ENCODE data around the gene CHST5.

DNA sequence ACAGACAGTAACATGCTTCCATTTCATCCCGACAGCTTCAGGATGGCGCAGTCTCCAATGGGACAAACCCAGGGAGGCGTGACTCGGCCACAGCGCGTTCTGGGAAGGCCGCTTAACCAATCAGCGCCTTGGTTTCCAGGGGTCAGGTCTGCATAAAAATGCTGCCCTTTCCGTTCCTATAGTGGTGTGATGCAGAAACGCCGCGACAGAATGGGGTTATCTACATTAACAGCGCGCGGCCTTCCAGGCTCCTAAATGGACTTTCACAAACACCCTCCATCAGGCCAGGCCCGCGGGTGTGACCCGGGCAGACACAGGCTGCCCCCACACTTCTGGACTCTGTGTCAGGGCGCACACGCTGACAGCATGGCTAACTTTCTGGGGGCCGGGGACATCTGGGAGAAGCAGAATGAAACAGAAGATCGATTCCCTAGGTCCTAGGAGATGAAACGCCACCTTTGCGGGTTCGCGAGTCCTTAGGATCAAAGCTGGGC lies 19.4 kb upstream of the CHST5 start:
- TF ChIP-seq, protein P1, sequence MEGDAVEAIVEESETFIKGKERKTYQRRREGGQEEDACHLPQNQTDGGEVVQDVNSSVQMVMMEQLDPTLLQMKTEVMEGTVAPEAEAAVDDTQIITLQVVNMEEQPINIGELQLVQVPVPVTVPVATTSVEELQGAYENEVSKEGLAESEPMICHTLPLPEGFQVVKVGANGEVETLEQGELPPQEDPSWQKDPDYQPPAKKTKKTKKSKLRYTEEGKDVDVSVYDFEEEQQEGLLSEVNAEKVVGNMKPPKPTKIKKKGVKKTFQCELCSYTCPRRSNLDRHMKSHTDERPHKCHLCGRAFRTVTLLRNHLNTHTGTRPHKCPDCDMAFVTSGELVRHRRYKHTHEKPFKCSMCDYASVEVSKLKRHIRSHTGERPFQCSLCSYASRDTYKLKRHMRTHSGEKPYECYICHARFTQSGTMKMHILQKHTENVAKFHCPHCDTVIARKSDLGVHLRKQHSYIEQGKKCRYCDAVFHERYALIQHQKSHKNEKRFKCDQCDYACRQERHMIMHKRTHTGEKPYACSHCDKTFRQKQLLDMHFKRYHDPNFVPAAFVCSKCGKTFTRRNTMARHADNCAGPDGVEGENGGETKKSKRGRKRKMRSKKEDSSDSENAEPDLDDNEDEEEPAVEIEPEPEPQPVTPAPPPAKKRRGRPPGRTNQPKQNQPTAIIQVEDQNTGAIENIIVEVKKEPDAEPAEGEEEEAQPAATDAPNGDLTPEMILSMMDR (optimal IDR thresholded peaks at IDR 0.05 in 1 of 3, IDR thresholded peaks at IDR 0.05 in 1 of 3, conservative IDR thresholded peaks at IDR 0.05 in 1 of 3; ENCODE audit: extremely low read depth in 1 of 3, insufficient read depth in 2 of 3, low read length in 3 of 3) = peak in 1 of 3 experiments; percentile 0
- TF ChIP-seq EZH2 (IDR thresholded peaks at IDR 0.05; ENCODE audit: low read length) = no peak
